ENCODE results near the gene TICRR.
"Not testable (repeated sequence)": the region's sequence is repeated elsewhere in the genome, so short reads cannot be mapped to it uniquely, and the experiment has no call there.

The TICRR gene

GRCh38 chr15:89575146-89575655 lies at the start of gene TICRR:
Gene TICRR, plus strand, starts transcription at chr15:89575469. Its CDS starts 118 bp downstream, at chr15:89575587.
- DNase-seq: peak; percentile 96

- no peak for DNase-seq
Observed at GRCh38 chr15:89526181-89526580, 49.1 kb upstream of the TICRR start.

- DNase-seq: no peak
Observed at GRCh38 chr15:89526601-89527441, 48.4 kb upstream of the TICRR start.

GRCh38 chr15:89528757-89529352 lies 46.4 kb upstream of the TICRR start:
- DNase-seq: no peak

GRCh38 chr15:89530976-89531375 lies 44.3 kb upstream of the TICRR start:
- DNase-seq: no peak

- no peak for DNase-seq
Observed at GRCh38 chr15:89531796-89532537, 43.3 kb upstream of the TICRR start.

DNA sequence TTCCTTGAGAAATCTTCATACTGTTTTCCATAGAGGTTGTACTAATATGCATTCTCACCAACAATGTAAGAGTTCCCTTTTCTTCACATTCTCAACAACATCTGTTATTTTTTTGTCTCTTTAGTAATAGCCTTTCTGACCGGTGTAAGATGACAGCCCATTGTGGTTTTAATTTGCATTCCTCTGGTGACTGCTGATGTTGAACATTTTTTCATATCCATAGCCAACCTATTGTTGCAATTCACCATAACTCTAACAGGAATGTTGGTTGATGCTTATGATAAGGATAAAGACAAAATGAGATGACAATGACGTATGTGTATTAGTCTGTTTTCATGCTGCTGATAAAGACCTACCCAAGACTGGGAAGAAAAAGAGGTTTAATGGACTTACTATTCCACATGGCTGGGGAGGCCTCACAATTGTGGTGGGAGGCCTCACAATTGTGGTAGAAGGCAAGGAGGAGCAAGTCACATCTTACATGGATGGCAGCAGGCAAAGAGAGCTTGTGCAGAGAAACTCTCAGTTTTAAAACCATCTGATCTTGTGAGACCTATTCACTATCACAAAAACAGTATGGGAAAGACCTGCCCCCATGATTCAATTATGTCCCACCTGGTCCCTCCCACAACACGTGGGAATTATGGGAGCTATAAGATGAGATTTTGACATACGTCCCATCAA lies 41.3 kb upstream of the TICRR start:
- no peak for DNase-seq

DNA sequence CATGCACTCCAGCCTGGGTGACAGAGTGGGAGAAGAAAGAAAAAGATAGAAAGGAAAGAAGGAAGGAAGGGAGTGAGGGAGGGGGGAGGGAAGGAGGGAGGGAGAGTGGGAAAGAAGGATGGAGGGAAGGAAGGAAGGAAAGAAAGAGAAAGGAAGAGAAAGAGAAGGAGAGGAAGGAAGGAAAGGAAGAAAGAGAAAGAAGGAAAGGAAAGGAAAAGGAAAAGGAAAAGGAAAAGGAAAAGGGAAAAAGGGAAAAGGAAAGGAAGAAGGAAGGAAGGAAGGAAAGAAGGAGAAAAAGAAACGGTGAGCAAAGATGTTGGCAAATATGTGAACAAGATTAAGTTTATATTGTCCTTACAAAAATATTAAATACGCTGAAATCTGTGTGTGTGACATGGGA lies 36.2 kb upstream of the TICRR start:
- DNase-seq: no peak

- no peak for DNase-seq
Observed at GRCh38 chr15:89542369-89542768, 32.9 kb upstream of the TICRR start.

DNA sequence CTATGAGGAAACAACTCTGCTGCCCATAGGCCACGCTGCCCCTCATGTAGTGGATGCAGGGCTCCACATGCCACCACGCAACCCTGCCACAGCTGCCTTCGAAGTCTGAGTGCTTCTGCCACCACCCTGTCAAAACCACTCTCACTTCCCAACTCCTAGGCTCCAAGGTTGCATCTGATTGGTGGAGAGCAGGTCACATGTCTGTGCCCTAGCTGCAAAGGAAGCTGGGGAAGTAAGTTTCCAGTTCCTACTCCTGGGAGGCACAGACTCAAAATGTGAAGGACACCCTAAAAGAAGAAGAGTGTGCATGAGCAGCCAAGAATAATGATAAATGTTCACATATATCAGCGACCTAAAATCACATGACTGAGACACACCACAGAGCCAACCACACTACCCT lies 31.9 kb upstream of the TICRR start:
- no peak for DNase-seq

GRCh38 chr15:89549138-89549537 lies 26.1 kb upstream of the TICRR start:
- DNase-seq: not testable (repeated sequence)

DNA sequence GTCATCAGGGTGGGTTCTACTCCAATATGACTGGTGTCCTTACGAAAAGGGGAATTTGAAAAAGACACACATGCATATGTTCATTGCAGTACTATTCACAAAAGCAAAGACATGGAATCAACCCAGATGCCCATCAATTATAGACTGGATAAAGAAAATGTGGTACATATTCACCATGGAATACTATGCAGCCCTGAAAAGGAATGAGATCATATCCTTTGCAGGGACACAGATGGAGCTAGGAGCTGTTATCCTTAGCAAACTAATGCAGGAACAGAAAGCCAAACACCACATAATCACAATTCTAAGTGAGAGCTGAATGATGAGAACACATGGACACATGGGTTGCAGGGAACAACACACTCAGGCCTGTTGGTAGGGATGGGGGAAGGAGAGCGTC lies 24.8 kb upstream of the TICRR start:
- no peak for DNase-seq

DNA sequence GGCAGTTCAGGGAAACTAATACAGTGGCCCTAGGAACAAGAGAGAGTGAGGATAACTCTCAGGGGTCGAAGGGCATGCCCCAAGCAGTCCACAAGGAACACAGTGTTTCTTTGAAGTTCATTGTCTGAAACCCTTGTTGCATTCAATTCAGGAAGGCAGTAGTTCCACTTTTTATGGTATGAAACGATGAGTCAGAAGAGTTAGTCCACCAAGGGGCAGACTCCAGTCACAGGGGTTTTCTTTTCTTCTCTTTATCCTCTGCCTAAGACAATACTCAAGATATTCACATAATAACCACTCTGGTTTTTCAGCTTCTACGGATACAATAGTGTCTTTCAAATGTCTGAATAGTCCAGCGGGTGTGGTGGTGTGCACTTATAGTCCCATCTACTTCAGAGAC lies 23.7 kb upstream of the TICRR start:
- no peak for DNase-seq

GRCh38 chr15:89553632-89554031 lies 21.6 kb upstream of the TICRR start:
- DNase-seq: no peak

DNA sequence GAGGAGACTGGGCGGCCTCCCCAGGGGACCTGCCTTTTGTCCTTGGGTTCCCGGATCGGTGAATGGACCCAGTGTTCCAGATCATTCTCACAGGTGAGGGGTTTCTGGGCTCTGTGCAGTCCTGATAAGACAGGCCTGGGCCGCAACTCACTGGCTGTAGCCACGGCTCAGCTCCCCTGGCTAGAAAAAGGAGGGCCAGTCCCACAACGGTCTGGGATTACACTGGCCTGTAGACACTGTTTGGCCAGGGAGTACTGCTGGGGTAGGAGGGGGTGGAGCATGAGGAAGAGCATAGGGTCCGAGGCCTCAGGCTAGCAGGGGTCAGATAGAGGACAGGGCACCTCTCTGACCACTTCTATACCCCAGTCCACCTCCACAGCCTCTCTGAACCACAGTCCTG lies 21.0 kb upstream of the TICRR start:
- DNase-seq: no peak

GRCh38 chr15:89555768-89556167 lies 19.5 kb upstream of the TICRR start:
- DNase-seq: no peak

- peak; percentile 1 for DNase-seq
Observed at GRCh38 chr15:89556413-89557262, 18.6 kb upstream of the TICRR start.

GRCh38 chr15:89559769-89560264 lies 15.5 kb upstream of the TICRR start:
- no peak for DNase-seq

GRCh38 chr15:89566181-89566580 lies 9.1 kb upstream of the TICRR start:
- DNase-seq: no peak

DNA sequence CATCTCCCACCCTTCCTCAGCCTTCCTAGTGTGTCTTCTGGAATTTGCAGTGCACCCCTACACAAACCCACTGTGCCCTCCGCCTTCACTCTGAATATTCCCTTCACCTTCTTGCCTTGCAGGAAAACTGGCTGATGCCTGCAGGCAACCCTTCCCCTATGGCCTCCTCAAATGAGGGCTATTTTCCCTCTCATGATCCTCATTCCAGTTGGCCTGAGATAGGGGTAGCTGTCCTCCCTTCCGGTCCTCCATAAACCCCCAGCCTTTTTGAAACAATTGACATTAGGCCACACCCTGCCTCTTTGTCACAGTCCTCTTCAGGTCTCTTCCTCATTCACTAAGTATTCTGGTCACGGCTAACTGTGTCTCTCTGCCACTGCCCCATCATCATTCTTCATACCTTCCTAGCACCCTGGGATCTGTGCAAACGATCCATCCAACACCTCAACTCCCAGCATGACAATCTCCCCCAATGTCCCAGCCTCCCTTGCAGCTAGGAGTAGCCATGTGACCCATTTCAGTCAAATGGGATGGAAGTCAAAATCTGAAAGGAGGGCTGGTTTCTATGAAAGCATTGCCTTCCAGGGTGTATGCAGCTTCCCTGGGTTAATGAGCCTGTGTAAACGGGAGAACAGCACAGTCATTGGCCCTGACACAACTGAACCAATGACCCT lies 8.5 kb upstream of the TICRR start:
- DNase-seq: no peak

DNA sequence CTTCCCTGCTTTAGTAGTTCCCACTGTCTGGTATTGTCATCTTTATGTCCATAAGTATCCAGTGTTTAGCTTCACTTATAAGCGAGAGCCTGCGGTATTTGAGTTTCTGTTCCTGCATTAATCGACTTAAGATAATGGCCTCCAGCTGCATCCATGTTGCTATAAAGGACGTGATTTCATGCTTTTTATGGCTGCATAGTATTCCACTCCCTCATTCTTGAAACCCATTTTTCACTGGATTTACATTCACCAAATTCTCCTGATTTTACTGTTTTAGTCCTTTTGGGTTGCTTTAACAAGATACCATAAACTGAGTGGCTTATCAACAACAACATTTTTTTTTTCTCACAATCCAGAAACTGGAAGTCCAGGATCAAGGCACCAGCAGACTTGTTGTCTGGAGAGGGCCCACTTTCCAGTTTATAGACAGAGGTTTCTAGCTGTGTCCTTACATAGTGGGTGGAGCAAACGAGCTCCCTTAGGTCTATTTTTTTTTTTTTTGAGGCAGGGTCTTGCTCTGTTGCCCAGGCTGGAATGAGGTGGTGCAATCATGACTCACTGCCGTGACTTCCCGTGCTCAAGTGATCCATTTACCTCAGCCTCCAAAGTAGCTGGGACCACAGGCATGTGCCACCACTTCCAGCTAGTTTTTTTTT lies 6.1 kb upstream of the TICRR start:
- no peak for DNase-seq

Data from DMS79 (cell line).